Keratinocyte (primary cell): ENCODE measurements around the gene KAT6B. TPM values are rescaled to one million over a fixed set of nuclear protein-coding genes. Genes with fewer than 3 reads are reported as not detected.

Experiments used
- DNase-seq: peaks from one replicate; pipeline ENCODE4 v3.0.0-alpha.2; 2011; ENCODE audit warnings: low read depth, missing footprints, low spot score
- FAIRE-seq: peaks from 2 replicates; lab custom pipeline; 2011; peaks lifted over from hg19 to GRCh38; lab: Jason Lieb, UNC
- H2AFZ ChIP-seq: 2 replicates; pipeline ENCODE4 v1.6.0; 2012; ENCODE audit warnings: low read length, control low read depth, inconsistent platforms; ENCODE audit not compliant: control insufficient read depth
- H3K27ac ChIP-seq: 2 replicates; pipeline ENCODE4 v1.5.1; 2011; ENCODE audit warnings: low read length; ENCODE audit not compliant: control insufficient read depth, insufficient read depth
- H3K27me3 ChIP-seq: 3 replicates; pipeline ENCODE4 v1.6.0; 2011; ENCODE audit warnings: low read length; ENCODE audit not compliant: control insufficient read depth, insufficient read depth; ENCODE audit errors: extremely low read depth
- H3K36me3 ChIP-seq, 2 experiments: 2 replicates in 1 of 2; 3 replicates in 1 of 2; pipeline ENCODE4 v1.5.1; 2011; ENCODE audit warnings: low read length in 2 of 2, mild to moderate bottlenecking in 1 of 2; ENCODE audit not compliant: control insufficient read depth in 2 of 2, insufficient read depth in 2 of 2; ENCODE audit errors: extremely low read depth in 1 of 2
- H3K4me1 ChIP-seq: 3 replicates; pipeline ENCODE4 v1.5.1; 2011; ENCODE audit warnings: low read length; ENCODE audit not compliant: control insufficient read depth, insufficient read depth; ENCODE audit errors: extremely low read depth
- H3K4me2 ChIP-seq: 3 replicates; pipeline ENCODE4 v1.6.0; 2011; ENCODE audit warnings: low read depth, low read length; ENCODE audit not compliant: control insufficient read depth, insufficient read depth; ENCODE audit errors: extremely low read depth
- H3K4me3 ChIP-seq, 3 experiments: fragments of 200-600 bp in 1 of 3; sonication (generic) in 1 of 3; 2 replicates in 2 of 3; 3 replicates in 1 of 3; pipeline ENCODE4 v1.5.1; 2011 to 2016; ENCODE audit warnings: low read length in 3 of 3, mild to moderate bottlenecking in 3 of 3, control low read depth in 2 of 3, inconsistent platforms in 1 of 3, low read depth in 1 of 3, mixed read lengths in 1 of 3, mixed run types in 1 of 3, moderate library complexity in 1 of 3; ENCODE audit not compliant: control insufficient read depth in 2 of 3, insufficient read depth in 2 of 3; ENCODE audit errors: extremely low read depth in 1 of 3
- H3K79me2 ChIP-seq: 2 replicates; pipeline ENCODE4 v1.6.0; 2012; ENCODE audit warnings: low read length; ENCODE audit not compliant: control insufficient read depth, insufficient read depth
- H3K9ac ChIP-seq: 3 replicates; pipeline ENCODE4 v1.6.0; 2011; ENCODE audit warnings: low read length; ENCODE audit not compliant: control insufficient read depth, insufficient read depth; ENCODE audit errors: extremely low read depth
- H3K9me1 ChIP-seq: 3 replicates; pipeline ENCODE4 v1.6.0; 2011; ENCODE audit warnings: low read length; ENCODE audit not compliant: control insufficient read depth, insufficient read depth; ENCODE audit errors: extremely low read depth
- H3K9me3 ChIP-seq: 2 replicates; pipeline ENCODE4 v1.5.1; 2012; ENCODE audit warnings: low read depth, low read length; ENCODE audit not compliant: control insufficient read depth
- H4K20me1 ChIP-seq: 3 replicates; pipeline ENCODE4 v1.6.0; 2011; ENCODE audit warnings: low read length; ENCODE audit not compliant: control insufficient read depth, insufficient read depth; ENCODE audit errors: extremely low read depth
- EZH2 ChIP-seq: IDR thresholded peaks from one replicate; pipeline ENCODE4 v1.6.1; 2012; ENCODE audit warnings: inconsistent platforms, mild to moderate bottlenecking, low read length, moderate library complexity
- dilution Hi-C: fragments of 300-500 bp; cut with MboI; formaldehyde crosslinking; loops from one replicate; pipeline ENCODE4 v1.7.0; 2020; ENCODE audit warnings: low sequenced_read_pairs; ENCODE audit not compliant: extremely low pct_ligation_motif_present
- polyA plus RNA-seq, 5 experiments: library from polyadenylated mRNA; depleted of rRNA in 3 of 5; stranded (reverse) in 3 of 5; stranded (forward) in 1 of 5; unstranded in 1 of 5; fragments of >200 nt; gene quantifications; 1 replicate in 1 of 5; 2 replicates in 3 of 5; 3 replicates in 1 of 5; pipeline versions ENCODE4 v1.2.1 to v1.2.3, GENCODE V29; 2011 to 2012; ENCODE audit warnings: missing spikeins in 2 of 5, low read depth in 1 of 5, low replicate concordance in 1 of 5
- TF ChIP-seq, protein P1 (sequence below), 3 experiments: IDR thresholded peaks in 1 of 3; conservative IDR thresholded peaks in 1 of 3; optimal IDR thresholded peaks in 1 of 3; 2 replicates in 2 of 3; 3 replicates in 1 of 3; pipeline versions ENCODE3 to v1.5.1; 2011; ENCODE audit warnings: low read length in 3 of 3, mild to moderate bottlenecking in 3 of 3, moderate library complexity in 2 of 3, control low read depth in 1 of 3, inconsistent platforms in 1 of 3; ENCODE audit not compliant: insufficient read depth in 2 of 3; ENCODE audit errors: extremely low read depth in 1 of 3

Gene KAT6B
- polyA plus RNA-seq, 1 donor (not counting 4 experiments of a cell fraction or from before 2014, with no cell fraction given), result 2.9 TPM

DNA sequence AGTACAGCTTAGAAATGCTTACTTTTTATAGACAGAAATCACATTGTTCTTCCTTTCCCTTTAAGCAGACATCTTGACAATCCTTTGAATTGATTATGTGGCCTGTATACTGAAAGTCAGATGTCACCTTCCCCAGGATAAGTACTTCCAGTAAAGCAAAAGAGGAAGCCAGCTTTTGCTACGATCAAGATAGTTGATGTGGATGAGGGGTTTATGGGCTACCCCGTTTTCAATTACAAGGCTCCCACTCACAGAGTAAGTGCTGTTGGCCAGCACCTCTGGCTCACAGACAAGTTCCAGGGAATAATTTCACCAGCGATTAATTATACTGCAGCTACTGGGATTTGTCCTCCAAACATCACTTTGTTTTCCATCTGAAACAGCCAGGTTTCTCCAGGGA, 189.9 kb downstream of the KAT6B start:
- no peaks in the 10 kb centered on the region for H3K9me3 ChIP-seq
- H3K9ac ChIP-seq, result no peak overlapping the region
- H3K4me2 ChIP-seq, result no peak overlapping the region
- no peaks in the 10 kb centered on the region for H3K27me3 ChIP-seq
- no peaks in the 10 kb centered on the region for H3K4me1 ChIP-seq
- no peaks in the 10 kb centered on the region for H3K9me1 ChIP-seq
- H4K20me1 ChIP-seq, result no peaks in the 10 kb centered on the region
- no peak overlapping the region for H2AFZ ChIP-seq
- H3K27ac ChIP-seq, result no peak overlapping the region
- FAIRE-seq (no peak), DNase-seq (no peak)
- TF ChIP-seq, protein P1, sequence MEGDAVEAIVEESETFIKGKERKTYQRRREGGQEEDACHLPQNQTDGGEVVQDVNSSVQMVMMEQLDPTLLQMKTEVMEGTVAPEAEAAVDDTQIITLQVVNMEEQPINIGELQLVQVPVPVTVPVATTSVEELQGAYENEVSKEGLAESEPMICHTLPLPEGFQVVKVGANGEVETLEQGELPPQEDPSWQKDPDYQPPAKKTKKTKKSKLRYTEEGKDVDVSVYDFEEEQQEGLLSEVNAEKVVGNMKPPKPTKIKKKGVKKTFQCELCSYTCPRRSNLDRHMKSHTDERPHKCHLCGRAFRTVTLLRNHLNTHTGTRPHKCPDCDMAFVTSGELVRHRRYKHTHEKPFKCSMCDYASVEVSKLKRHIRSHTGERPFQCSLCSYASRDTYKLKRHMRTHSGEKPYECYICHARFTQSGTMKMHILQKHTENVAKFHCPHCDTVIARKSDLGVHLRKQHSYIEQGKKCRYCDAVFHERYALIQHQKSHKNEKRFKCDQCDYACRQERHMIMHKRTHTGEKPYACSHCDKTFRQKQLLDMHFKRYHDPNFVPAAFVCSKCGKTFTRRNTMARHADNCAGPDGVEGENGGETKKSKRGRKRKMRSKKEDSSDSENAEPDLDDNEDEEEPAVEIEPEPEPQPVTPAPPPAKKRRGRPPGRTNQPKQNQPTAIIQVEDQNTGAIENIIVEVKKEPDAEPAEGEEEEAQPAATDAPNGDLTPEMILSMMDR (optimal IDR thresholded peaks at IDR 0.05 in 1 of 3, IDR thresholded peaks at IDR 0.05 in 1 of 3, conservative IDR thresholded peaks at IDR 0.05 in 1 of 3; ENCODE audit: extremely low read depth in 1 of 3, insufficient read depth in 2 of 3, low read length in 3 of 3), result no peak
- TF ChIP-seq EZH2, result no peak
- no peak overlapping the region for H3K4me3 ChIP-seq
- dilution Hi-C loops, result no loop called here
- no peaks in the 10 kb centered on the region for H3K79me2 ChIP-seq
- peaks cover 0 to 2% of the 10 kb centered on the region in 2 experiments for H3K36me3 ChIP-seq

DNA sequence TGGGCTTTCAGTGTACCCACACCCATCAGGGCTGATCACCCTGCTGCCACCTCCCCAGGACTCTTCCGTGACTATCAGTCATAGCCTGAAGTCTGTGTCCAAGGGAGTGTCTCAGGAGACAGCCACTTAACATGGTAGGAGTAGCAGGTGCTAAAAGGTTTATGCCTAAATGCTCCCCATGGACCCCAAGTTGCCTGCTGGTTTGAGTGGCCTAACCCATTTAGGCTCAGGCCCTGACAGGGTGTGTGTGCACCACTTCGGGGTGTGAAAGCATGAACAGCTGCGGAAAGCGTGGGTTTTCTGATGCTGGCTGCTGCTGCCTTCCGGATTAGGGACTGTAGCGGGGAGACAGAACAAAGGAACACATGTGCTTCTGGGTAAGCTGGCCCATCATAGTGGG, 191.9 kb downstream of the KAT6B start:
- H3K4me1 ChIP-seq, result no peaks in the 10 kb centered on the region
- H3K9me3 ChIP-seq, result no peaks in the 10 kb centered on the region
- H3K9ac ChIP-seq, result no peak overlapping the region
- no peaks in the 10 kb centered on the region for H4K20me1 ChIP-seq
- H2AFZ ChIP-seq, result no peak overlapping the region
- no peak overlapping the region for H3K4me2 ChIP-seq
- FAIRE-seq, result no peak
- no peaks in the 10 kb centered on the region for H3K79me2 ChIP-seq
- no peaks in the 10 kb centered on the region for H3K27me3 ChIP-seq
- peaks cover 0 to 2% of the 10 kb centered on the region in 2 experiments for H3K36me3 ChIP-seq
- no peak overlapping the region for H3K27ac ChIP-seq
- TF ChIP-seq EZH2, result no peak
- TF ChIP-seq, protein P1 (optimal IDR thresholded peaks at IDR 0.05 in 1 of 3, IDR thresholded peaks at IDR 0.05 in 1 of 3, conservative IDR thresholded peaks at IDR 0.05 in 1 of 3; ENCODE audit: extremely low read depth in 1 of 3, insufficient read depth in 2 of 3, low read length in 3 of 3), result no peak
- no peak overlapping the region for H3K4me3 ChIP-seq
- dilution Hi-C loops, result no loop called here
- no peaks in the 10 kb centered on the region for H3K9me1 ChIP-seq
- DNase-seq, result no peak
